PFSK-1 (cell line): ENCODE measurements around the gene RNF130.

Source experiments
- FOXP2 ChIP-seq: optimal IDR thresholded peaks from 2 replicates; pipeline ENCODE3; 2011; ENCODE audit warnings: borderline replicate concordance, control low read depth, inconsistent platforms; ENCODE audit not compliant: insufficient read depth; ENCODE audit errors: extremely low read length, extremely low read depth
- POLR2AphosphoS5 ChIP-seq: IDR thresholded peaks from 2 replicates; pipeline ENCODE4 v1.6.1; 2012; ENCODE audit warnings: low read depth, mild to moderate bottlenecking, control low read depth, low read length, moderate library complexity
- REST ChIP-seq, 2 experiments: IDR thresholded peaks; 2 replicates each; pipeline versions ENCODE4 v1.6.1 to v1.8.0; 2011 to 2012; ENCODE audit warnings: low read depth in 2 of 2, low read length in 2 of 2, control low read depth in 1 of 2, inconsistent platforms in 1 of 2, mild to moderate bottlenecking in 1 of 2, moderate library complexity in 1 of 2; ENCODE audit not compliant: insufficient read depth in 1 of 2
- SIN3A ChIP-seq: IDR thresholded peaks from 2 replicates; pipeline ENCODE4 v1.6.1; 2012; ENCODE audit warnings: mild to moderate bottlenecking, low read length, moderate library complexity, borderline replicate concordance; ENCODE audit not compliant: insufficient read depth
- TAF1 ChIP-seq: IDR thresholded peaks from 2 replicates; pipeline ENCODE4 v1.6.1; 2012; ENCODE audit warnings: low read length, control low read depth, borderline replicate concordance; ENCODE audit not compliant: insufficient read depth

The RNF130 gene

GRCh38 chr5:179918742-179919486 is 152.6 kb downstream of the RNF130 start:
- TF ChIP-seq FOXP2 (no peak), SIN3A (no peak), REST (IDR thresholded peaks at IDR 0.05; ENCODE audit: insufficient read depth in 1 of 2, low read depth in 2 of 2, low read length in 2 of 2) (no peak), TAF1 (no peak)

GRCh38 chr5:179916523-179916922 is 155.0 kb downstream of the RNF130 start:
- TF ChIP-seq REST (IDR thresholded peaks at IDR 0.05; ENCODE audit: insufficient read depth in 1 of 2, low read depth in 2 of 2, low read length in 2 of 2) = no peak
- TF ChIP-seq POLR2AphosphoS5 = no peak
- TF ChIP-seq FOXP2 = no peak
- no peak for TF ChIP-seq TAF1
- TF ChIP-seq SIN3A = no peak

GRCh38 chr5:179915406-179915935 is 156.1 kb downstream of the RNF130 start:
- TF ChIP-seq FOXP2 (no peak), POLR2AphosphoS5 (no peak), TAF1 (no peak), SIN3A (no peak), REST (IDR thresholded peaks at IDR 0.05; ENCODE audit: insufficient read depth in 1 of 2, low read depth in 2 of 2, low read length in 2 of 2) (no peak)

- TF ChIP-seq REST (IDR thresholded peaks at IDR 0.05; ENCODE audit: insufficient read depth in 1 of 2, low read depth in 2 of 2, low read length in 2 of 2) (0 out of 4 replicates have a peak, but pooled peaks of 1 of the 2 experiments have one; percentile 37), SIN3A (no peak), POLR2AphosphoS5 (no peak)
These were observed 157.4 kb downstream of the RNF130 start for GRCh38 chr5:179914032-179914755.

- TF ChIP-seq POLR2AphosphoS5 (no peak), REST (IDR thresholded peaks at IDR 0.05; ENCODE audit: insufficient read depth in 1 of 2, low read depth in 2 of 2, low read length in 2 of 2) (no peak), TAF1 (no peak), SIN3A (no peak), FOXP2 (no peak)
These were observed 158.1 kb downstream of the RNF130 start for GRCh38 chr5:179913461-179913860.
